ENCODE measurements around the gene EPHA4.

EPHA4 gene

DNA sequence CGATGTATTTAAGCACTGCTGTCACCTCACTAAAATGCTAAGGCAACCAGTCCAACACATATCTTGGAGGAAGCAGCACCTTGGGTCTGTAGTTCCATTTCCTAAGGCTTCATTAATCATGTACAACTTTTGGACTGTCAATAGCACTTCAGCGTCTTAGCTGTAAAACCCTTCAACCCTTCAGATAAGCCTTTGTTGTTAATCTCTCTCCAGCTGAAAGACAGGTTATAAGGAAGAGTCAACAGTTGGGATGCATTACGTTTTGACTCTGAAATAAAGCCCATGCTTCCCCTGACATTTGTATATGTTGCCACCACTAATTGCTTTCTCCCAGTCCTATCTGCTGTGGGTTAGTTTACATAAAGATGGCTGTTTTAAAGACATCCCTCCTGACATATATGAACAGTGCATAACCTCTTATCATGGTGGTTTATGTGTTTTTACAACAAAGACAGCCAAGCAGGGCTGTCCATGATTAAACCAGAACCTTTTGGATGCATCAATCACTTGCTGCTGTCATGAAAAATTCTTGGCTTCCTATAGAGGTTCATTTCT, 81.5 kb downstream of the EPHA4 start:
- H3K9ac ChIP-seq, result no peak overlapping the region
- H3K27ac ChIP-seq, result no peak overlapping the region
- no peak overlapping the region for H3K4me2 ChIP-seq
- H3K27me3 ChIP-seq (ENCODE audit: insufficient read depth, low read depth), result no peaks in the 10 kb centered on the region
- H3K4me3 ChIP-seq (IDR thresholded peaks at IDR 0.05; ENCODE audit: insufficient read depth, low read depth, low read length), result no peak overlapping the region
- H3K79me2 ChIP-seq (ENCODE audit: insufficient read depth, low read depth), result no peaks in the 10 kb centered on the region
- H3K36me3 ChIP-seq (ENCODE audit: insufficient read depth), result no peaks in the 10 kb centered on the region
- no peaks in the 10 kb centered on the region for H3K4me1 ChIP-seq (ENCODE audit: low read depth, poor library complexity, severe bottlenecking)
- TF ChIP-seq, protein P1, sequence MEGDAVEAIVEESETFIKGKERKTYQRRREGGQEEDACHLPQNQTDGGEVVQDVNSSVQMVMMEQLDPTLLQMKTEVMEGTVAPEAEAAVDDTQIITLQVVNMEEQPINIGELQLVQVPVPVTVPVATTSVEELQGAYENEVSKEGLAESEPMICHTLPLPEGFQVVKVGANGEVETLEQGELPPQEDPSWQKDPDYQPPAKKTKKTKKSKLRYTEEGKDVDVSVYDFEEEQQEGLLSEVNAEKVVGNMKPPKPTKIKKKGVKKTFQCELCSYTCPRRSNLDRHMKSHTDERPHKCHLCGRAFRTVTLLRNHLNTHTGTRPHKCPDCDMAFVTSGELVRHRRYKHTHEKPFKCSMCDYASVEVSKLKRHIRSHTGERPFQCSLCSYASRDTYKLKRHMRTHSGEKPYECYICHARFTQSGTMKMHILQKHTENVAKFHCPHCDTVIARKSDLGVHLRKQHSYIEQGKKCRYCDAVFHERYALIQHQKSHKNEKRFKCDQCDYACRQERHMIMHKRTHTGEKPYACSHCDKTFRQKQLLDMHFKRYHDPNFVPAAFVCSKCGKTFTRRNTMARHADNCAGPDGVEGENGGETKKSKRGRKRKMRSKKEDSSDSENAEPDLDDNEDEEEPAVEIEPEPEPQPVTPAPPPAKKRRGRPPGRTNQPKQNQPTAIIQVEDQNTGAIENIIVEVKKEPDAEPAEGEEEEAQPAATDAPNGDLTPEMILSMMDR (conservative IDR thresholded peaks at IDR 0.05; ENCODE audit: low read depth, low read length), result no peak
- H4K20me1 ChIP-seq (ENCODE audit: insufficient read depth), result no peaks in the 10 kb centered on the region
- no peak overlapping the region for H2AFZ ChIP-seq (ENCODE audit: low read depth)

DNA sequence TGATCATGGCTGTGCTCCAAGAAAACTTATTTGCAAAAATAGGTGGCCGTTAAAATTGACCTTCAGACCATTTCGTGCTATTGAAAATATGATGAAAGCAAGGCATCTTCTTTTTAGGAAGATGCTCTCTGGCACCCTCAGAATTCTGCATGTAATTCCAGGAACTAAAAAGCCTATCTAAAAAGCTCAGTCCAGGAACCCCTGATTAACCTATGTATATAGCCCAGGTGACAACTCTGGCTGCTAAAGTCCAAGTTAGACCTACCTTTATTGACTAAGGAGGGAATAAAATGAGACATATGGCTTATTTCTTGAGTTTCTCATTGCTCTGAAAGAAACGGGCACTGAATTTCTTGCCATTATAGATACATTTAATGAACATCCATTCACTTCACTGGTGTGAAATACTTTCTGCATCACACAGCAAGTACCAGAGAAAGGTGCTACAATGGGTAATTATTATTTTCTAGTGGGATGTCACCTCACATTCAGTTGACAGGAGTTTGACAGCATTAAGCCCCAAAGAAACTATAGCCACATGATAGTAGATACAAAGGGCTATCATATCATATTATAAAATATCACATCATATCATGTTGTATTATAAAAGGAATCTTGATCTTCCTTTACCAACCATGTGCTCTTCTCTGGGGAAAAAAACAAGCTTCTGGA, 83.8 kb downstream of the EPHA4 start:
- Histone ChIP-seq H2AFZ (ENCODE audit: low read depth) (no peak overlapping the region), H3K9ac (no peak overlapping the region), H3K27me3 (ENCODE audit: insufficient read depth, low read depth) (no peaks in the 10 kb centered on the region), H3K4me3 (IDR thresholded peaks at IDR 0.05; ENCODE audit: insufficient read depth, low read depth, low read length) (no peak overlapping the region), H3K4me1 (ENCODE audit: low read depth, poor library complexity, severe bottlenecking) (no peaks in the 10 kb centered on the region), H3K4me2 (no peak overlapping the region), H4K20me1 (ENCODE audit: insufficient read depth) (no peaks in the 10 kb centered on the region), H3K27ac (no peak overlapping the region), H3K79me2 (ENCODE audit: insufficient read depth, low read depth) (no peaks in the 10 kb centered on the region), H3K36me3 (ENCODE audit: insufficient read depth) (no peaks in the 10 kb centered on the region)
- TF ChIP-seq, protein P1 (conservative IDR thresholded peaks at IDR 0.05; ENCODE audit: low read depth, low read length), result no peak

DNA sequence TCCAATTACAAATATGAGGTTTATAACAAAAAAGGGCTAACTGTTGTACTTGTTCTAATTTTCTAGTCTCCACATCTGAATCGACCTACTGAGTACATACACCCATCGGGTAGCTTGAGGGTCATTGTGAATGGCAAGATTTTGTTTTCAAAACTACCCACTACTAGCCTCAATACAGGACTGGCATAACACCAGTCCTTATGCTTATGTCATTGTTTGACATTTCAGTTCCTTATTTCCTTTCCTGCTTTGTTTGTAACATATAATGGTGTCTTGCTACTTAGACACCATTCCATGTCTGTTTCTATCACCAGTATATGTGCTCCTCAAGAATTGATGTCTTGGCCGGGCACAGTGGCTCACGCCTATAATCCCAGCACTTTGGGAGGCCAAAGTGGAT, 86.0 kb downstream of the EPHA4 start:
- Histone ChIP-seq H2AFZ (ENCODE audit: low read depth) (no peak overlapping the region), H3K36me3 (ENCODE audit: insufficient read depth) (no peaks in the 10 kb centered on the region), H3K9ac (no peak overlapping the region), H3K4me1 (ENCODE audit: low read depth, poor library complexity, severe bottlenecking) (no peaks in the 10 kb centered on the region), H3K4me3 (IDR thresholded peaks at IDR 0.05; ENCODE audit: insufficient read depth, low read depth, low read length) (no peak overlapping the region), H4K20me1 (ENCODE audit: insufficient read depth) (no peaks in the 10 kb centered on the region), H3K79me2 (ENCODE audit: insufficient read depth, low read depth) (no peaks in the 10 kb centered on the region), H3K27me3 (ENCODE audit: insufficient read depth, low read depth) (no peaks in the 10 kb centered on the region), H3K27ac (no peak overlapping the region), H3K4me2 (no peak overlapping the region)
- TF ChIP-seq, protein P1 (conservative IDR thresholded peaks at IDR 0.05; ENCODE audit: low read depth, low read length), result no peak

DNA sequence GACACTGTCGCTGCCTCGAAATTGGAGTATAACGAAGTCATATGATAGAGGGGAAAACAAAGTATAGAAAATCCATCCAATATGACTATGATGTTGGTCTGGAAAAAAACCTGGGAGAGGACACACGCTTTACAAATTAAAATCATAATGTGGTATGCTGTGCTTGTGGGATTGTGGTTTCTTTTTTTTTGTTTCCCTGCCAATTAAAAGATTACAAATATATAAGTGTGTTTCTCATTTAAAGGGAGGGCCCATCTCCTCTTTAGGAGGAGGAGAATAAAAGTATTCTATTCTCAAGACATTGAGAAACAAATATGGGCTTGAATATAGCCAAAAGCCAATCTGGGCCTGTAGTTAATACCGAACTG, 86.6 kb downstream of the EPHA4 start:
- no peak overlapping the region for H2AFZ ChIP-seq (ENCODE audit: low read depth)
- H3K4me2 ChIP-seq, result no peak overlapping the region
- no peaks in the 10 kb centered on the region for H3K36me3 ChIP-seq (ENCODE audit: insufficient read depth)
- no peaks in the 10 kb centered on the region for H3K79me2 ChIP-seq (ENCODE audit: insufficient read depth, low read depth)
- H3K4me3 ChIP-seq (IDR thresholded peaks at IDR 0.05; ENCODE audit: insufficient read depth, low read depth, low read length), result no peak overlapping the region
- no peak overlapping the region for H3K9ac ChIP-seq
- no peaks in the 10 kb centered on the region for H4K20me1 ChIP-seq (ENCODE audit: insufficient read depth)
- no peaks in the 10 kb centered on the region for H3K4me1 ChIP-seq (ENCODE audit: low read depth, poor library complexity, severe bottlenecking)
- TF ChIP-seq, protein P1 (conservative IDR thresholded peaks at IDR 0.05; ENCODE audit: low read depth, low read length), result no peak
- H3K27ac ChIP-seq, result no peak overlapping the region
- no peaks in the 10 kb centered on the region for H3K27me3 ChIP-seq (ENCODE audit: insufficient read depth, low read depth)

Data from KMS-11 (cell line).